Subcutaneous adipose tissue (tissue), 4 donors: ENCODE results near the gene PIN1. TPM values are rescaled to one million over a fixed set of nuclear protein-coding genes. Genes with fewer than 3 reads are reported as not detected.

ENCODE experiments used
- total RNA-seq, 4 donors: library from RNA; depleted of rRNA; stranded (reverse); fragments of >200 nt; gene quantifications; one replicate each; pipeline ENCODE4 v1.1.0, GENCODE V29; 2016
- TF ChIP-seq, protein P1 (sequence below): fragments of 450-650 bp; IDR thresholded peaks from one replicate; pipeline ENCODE4 v1.5.1; 2016; ENCODE audit warnings: low read depth, mild to moderate bottlenecking, control low read depth, antibody characterized with exemption, moderate library complexity

PIN1 gene
- total RNA-seq, 4 donors from 2014 or later, result 43.9 to 117 (median 80.5) TPM

DNA sequence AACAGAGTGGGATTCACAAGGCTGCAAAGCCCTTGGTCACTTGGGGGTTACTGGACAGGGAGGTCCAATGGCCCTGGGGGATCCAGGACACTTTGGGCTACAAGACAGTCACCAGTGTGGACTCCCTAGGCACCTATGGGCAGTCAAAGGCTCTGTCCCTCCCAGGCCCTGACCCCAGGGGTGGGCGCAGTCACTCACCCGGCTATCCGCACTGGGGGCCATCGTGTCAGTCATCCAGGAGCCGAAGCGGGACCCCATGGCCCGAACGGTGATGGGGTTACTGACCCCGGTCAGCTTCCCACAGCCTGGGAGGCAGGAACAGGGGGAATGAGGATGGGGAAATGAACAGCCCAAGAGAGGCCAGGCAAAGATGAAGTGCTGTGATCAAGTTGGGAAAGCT lies 21.5 kb downstream of the PIN1 start:
- TF ChIP-seq, protein P1, sequence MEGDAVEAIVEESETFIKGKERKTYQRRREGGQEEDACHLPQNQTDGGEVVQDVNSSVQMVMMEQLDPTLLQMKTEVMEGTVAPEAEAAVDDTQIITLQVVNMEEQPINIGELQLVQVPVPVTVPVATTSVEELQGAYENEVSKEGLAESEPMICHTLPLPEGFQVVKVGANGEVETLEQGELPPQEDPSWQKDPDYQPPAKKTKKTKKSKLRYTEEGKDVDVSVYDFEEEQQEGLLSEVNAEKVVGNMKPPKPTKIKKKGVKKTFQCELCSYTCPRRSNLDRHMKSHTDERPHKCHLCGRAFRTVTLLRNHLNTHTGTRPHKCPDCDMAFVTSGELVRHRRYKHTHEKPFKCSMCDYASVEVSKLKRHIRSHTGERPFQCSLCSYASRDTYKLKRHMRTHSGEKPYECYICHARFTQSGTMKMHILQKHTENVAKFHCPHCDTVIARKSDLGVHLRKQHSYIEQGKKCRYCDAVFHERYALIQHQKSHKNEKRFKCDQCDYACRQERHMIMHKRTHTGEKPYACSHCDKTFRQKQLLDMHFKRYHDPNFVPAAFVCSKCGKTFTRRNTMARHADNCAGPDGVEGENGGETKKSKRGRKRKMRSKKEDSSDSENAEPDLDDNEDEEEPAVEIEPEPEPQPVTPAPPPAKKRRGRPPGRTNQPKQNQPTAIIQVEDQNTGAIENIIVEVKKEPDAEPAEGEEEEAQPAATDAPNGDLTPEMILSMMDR, result no peak

- TF ChIP-seq, protein P1, result no peak
These were observed 22.1 kb downstream of the PIN1 start for GRCh38 chr19:9857076-9857721.

DNA sequence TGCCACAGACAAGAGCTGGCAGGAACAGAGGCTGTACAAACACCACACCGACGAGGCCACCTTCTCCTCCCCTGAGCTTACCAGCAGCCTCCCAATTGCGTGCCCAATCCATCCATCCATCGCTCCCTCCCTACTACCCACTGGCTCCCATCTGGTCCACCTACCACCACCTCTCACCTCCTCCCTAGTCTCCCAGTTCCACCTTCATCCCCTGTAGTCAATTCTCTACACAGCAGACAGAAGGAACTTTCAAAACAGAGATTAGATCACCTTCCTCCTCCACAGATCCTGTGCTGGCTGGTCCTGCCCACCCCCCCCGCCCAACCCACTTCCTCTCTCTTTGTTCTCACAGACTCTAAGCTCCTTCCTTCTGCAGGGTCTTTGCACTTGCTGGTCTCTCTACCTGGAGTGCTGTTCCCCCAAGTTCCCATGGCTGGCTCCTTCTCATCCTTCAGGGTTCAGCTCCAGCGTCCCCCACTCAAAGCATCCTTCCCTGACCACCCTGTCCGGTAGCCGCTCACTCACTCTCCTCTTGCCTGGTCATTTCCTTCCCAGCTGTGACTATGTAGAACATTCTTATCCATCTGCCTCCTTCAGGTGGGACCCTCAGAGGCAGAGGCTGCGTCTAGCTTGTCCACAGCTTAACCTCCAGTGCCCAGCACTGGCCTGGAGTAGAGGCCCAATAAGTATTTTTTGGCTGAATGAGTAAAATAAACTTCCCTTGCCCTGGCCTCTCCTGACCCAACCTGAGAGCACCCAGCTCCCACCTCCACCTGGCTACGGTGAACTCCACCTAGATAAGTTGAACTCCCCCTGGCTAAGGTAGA lies 23.0 kb downstream of the PIN1 start:
- TF ChIP-seq, protein P1, result no peak

GRCh38 chr19:9858766-9859165 lies 23.6 kb downstream of the PIN1 start:
- TF ChIP-seq, protein P1, result no peak

- TF ChIP-seq, protein P1, result no peak
These were observed 25.3 kb downstream of the PIN1 start for GRCh38 chr19:9860407-9860806.

GRCh38 chr19:9861503-9861902 lies 26.4 kb downstream of the PIN1 start:
- TF ChIP-seq, protein P1, result no peak

DNA sequence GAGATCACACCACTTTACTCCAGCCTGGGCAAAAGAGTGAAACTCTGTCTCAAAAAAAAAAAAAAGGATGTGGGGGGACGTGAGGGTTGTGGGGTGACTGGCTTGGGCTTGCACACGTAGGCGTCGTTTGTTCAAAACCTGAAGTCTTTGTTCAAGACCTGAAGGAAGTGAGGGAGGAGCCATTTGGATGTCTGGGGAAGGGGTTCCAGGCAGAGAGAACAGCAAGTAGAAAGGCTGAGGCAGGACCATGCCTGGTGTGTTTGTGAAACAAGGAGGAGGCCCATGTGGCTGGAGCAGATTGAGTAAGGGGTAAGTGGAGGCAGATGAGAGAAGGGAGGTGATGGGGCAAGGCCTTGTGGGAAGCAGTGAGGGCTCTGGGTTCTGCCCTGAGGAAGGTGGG lies 27.8 kb downstream of the PIN1 start:
- TF ChIP-seq, protein P1, result no peak
